ENCODE measurements around the gene GALNT2.

GALNT2 gene

DNA sequence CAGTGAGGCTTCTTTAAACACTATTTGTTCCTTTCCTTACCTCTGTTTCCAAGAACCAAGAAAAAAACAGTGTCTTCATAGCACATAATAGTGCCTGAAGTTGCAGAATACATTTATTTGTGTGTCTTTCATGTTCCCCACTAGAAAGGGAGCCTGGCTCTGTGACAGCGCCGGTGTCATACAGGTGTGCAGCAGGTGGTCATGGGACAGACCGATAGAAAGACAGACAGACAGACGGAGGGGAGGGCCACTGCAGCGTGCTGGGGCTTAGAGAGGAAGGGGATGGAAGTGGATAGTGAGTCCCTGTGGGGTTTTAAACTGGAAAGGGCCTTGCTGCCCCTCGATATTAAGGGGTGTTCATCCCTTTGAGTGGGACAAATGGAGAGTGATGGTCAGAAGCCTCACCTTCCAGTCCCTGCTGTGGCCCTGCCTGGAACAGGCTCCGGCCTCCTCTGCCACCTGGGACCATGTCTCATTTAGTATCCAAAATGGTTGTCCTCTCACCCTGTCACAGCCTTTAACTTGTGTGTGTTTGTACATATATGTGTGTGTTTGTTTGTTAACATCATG is 206.2 kb downstream of the GALNT2 start:
- no peak for TF ChIP-seq CTCF (IDR thresholded peaks at IDR 0.05; ENCODE audit: extremely low read depth, insufficient read depth, missing control alignments)
- in situ Hi-C loops (cut with MboI; ENCODE audit: low pct_unique_long_range_greater_than_20kb, low sequenced_read_pairs, unreplicated experiment) = no loop called here
- no peak for DNase-seq (ENCODE audit: low spot score)

DNA sequence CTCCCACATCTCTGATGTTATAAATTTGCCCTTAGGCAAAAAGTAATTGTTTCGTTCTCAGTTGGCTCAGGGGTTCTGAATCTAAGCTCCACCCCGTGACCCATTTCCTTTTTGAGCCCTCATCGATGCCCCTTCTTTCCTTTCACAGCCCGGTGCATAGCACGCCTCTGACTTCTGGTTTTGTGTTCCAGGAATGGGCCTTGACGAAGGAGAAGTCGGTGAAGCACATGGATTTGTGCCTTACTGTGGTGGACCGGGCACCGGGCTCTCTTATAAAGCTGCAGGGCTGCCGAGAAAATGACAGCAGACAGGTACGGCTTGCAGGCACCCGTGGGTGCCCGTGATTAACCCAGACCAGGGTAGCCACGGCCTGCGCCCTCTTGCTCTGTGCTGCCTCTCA is 207.2 kb downstream of the GALNT2 start:
- TF ChIP-seq CTCF (IDR thresholded peaks at IDR 0.05; ENCODE audit: extremely low read depth, insufficient read depth, missing control alignments) = no peak
- DNase-seq (ENCODE audit: low spot score) = no peak
- in situ Hi-C loops (cut with MboI; ENCODE audit: low pct_unique_long_range_greater_than_20kb, low sequenced_read_pairs, unreplicated experiment) = no loop called here

- no peak for TF ChIP-seq CTCF (IDR thresholded peaks at IDR 0.05; ENCODE audit: extremely low read depth, insufficient read depth, missing control alignments)
- no peak for DNase-seq (ENCODE audit: low spot score)
- in situ Hi-C loops (cut with MboI; ENCODE audit: low pct_unique_long_range_greater_than_20kb, low sequenced_read_pairs, unreplicated experiment) = no loop called here
Observed at GRCh38 chr1:230276401-230276800, 209.4 kb downstream of the GALNT2 start.

GRCh38 chr1:230277201-230278025 is 210.4 kb downstream of the GALNT2 start:
- in situ Hi-C loops (cut with MboI; ENCODE audit: low pct_unique_long_range_greater_than_20kb, low sequenced_read_pairs, unreplicated experiment) = no loop called here
- DNase-seq (ENCODE audit: low spot score) = no peak
- TF ChIP-seq CTCF (IDR thresholded peaks at IDR 0.05; ENCODE audit: extremely low read depth, insufficient read depth, missing control alignments) = no peak

- in situ Hi-C loops (cut with MboI; ENCODE audit: low pct_unique_long_range_greater_than_20kb, low sequenced_read_pairs, unreplicated experiment) = no loop called here
- DNase-seq (ENCODE audit: low spot score) = no peak
- TF ChIP-seq CTCF (IDR thresholded peaks at IDR 0.05; ENCODE audit: extremely low read depth, insufficient read depth, missing control alignments) = no peak
Observed at GRCh38 chr1:230278376-230278775, 211.3 kb downstream of the GALNT2 start.

- TF ChIP-seq CTCF (IDR thresholded peaks at IDR 0.05; ENCODE audit: extremely low read depth, insufficient read depth, missing control alignments) = no peak
- DNase-seq (ENCODE audit: low spot score) = no peak
- in situ Hi-C loops (cut with MboI; ENCODE audit: low pct_unique_long_range_greater_than_20kb, low sequenced_read_pairs, unreplicated experiment) = no loop called here
Observed at GRCh38 chr1:230278871-230279582, 212.0 kb downstream of the GALNT2 start.
